HL-60 (cell line): Measurements from ENCODE around the gene LACC1.

ENCODE experiments used
- DNase-seq, 2 experiments: peaks; one replicate each; pipeline ENCODE4 v3.0.0-alpha.2; 2010 to 2020; ENCODE audit warnings: low read depth in 1 of 2, low spot score in 1 of 2
- H3K27ac ChIP-seq: fragments of 250-450 bp; sonication (Bioruptor Pico); replicated peaks from 2 replicates; pipeline ENCODE4 v1.5.1; 2020; ENCODE audit warnings: mild to moderate bottlenecking, moderate library complexity
- H3K27me3 ChIP-seq: fragments of 250-450 bp; sonication (Bioruptor Pico); 2 replicates; pipeline ENCODE4 v1.5.1; 2021; ENCODE audit warnings: mild to moderate bottlenecking, moderate library complexity; ENCODE audit not compliant: insufficient read depth, poor library complexity, severe bottlenecking
- H3K4me3 ChIP-seq: replicated peaks from 2 replicates; pipeline ENCODE4 v1.5.1; 2011; ENCODE audit warnings: mild to moderate bottlenecking, control low read depth, low read length; ENCODE audit not compliant: insufficient read depth
- CTCF ChIP-seq: IDR thresholded peaks from one replicate; pipeline ENCODE4 v1.5.1; 2011; ENCODE audit warnings: low read length, control low read depth, inconsistent platforms; ENCODE audit not compliant: insufficient read depth
- GABPA ChIP-seq: IDR thresholded peaks from 2 replicates; pipeline ENCODE4 v1.6.1; 2012; ENCODE audit warnings: low read depth
- POLR2AphosphoS5 ChIP-seq: IDR thresholded peaks from 2 replicates; pipeline ENCODE4 v1.6.1; 2012; ENCODE audit warnings: low read depth
- REST ChIP-seq: IDR thresholded peaks from 2 replicates; pipeline ENCODE4 v1.6.1; 2012; ENCODE audit warnings: low read depth; ENCODE audit not compliant: insufficient replicate concordance
- SPI1 ChIP-seq: IDR thresholded peaks from 2 replicates; pipeline ENCODE4 v1.6.1; 2012; ENCODE audit warnings: low read depth, mild to moderate bottlenecking, borderline replicate concordance

LACC1 gene

DNA sequence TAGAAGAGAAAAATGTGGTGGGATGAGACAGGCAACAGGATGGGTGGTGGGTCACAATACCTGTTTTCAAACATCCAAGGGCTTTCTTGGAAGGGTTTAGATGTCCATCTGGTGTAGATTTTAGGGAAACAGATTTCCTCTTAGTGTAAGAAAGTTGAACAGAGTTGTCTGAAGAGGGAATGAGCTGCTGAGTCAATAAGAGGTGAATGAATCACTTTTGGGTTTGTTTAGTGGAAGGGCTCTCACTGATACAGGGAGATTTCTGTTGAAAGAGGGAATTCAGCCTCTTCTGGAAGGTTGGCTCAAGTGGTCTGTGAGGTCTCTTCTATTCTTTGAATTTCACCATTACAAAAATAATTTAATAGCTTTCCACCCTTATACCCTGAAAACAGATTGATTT is 54.6 kb downstream of the LACC1 start:
- Histone ChIP-seq H3K4me3 (no peak overlapping the region), H3K27me3 (peaks cover 8% of the 10 kb centered on the region), H3K27ac (no peak overlapping the region)
- DNase-seq, result no peak
- TF ChIP-seq GABPA, result no peak
- TF ChIP-seq CTCF, result no peak
- no peak for TF ChIP-seq POLR2AphosphoS5
- no peak for TF ChIP-seq REST
- no peak for TF ChIP-seq SPI1

GRCh38 chr13:43935878-43936277 is 56.2 kb downstream of the LACC1 start:
- Histone ChIP-seq H3K4me3 (no peak overlapping the region), H3K27ac (no peak overlapping the region), H3K27me3 (peaks cover 11% of the 10 kb centered on the region)
- TF ChIP-seq POLR2AphosphoS5 (no peak), CTCF (no peak), REST (no peak), GABPA (no peak), SPI1 (no peak)
- DNase-seq, result no peak

GRCh38 chr13:43936647-43937046 is 56.9 kb downstream of the LACC1 start:
- Histone ChIP-seq H3K4me3 (no peak overlapping the region), H3K27me3 (peaks cover 10% of the 10 kb centered on the region), H3K27ac (no peak overlapping the region)
- no peak for DNase-seq
- TF ChIP-seq CTCF, result no peak
- TF ChIP-seq SPI1, result no peak
- no peak for TF ChIP-seq REST
- no peak for TF ChIP-seq POLR2AphosphoS5
- TF ChIP-seq GABPA, result no peak
